A673 (cell line): ENCODE measurements around the gene OXT. TPM values are rescaled to one million over a fixed set of nuclear protein-coding genes. Genes with fewer than 3 reads are reported as not detected.

Experiments
- BruUV-seq: library from RNA; stranded (reverse); fragments of 400-500 nt; replicated peaks from 2 replicates; lab custom pipeline; 2021; lab: Mats Ljungman, UMichigan
- CTCF ChIA-PET: fragments of 300-600 bp; sonication (Branson Sonifier 250); formaldehyde crosslinking; loops from one replicate; lab custom pipeline; 2022; ENCODE audit warnings: antibody characterized with exemption; lab: Charles Lee
- POLR2A ChIA-PET: fragments of 300-600 bp; sonication (Branson Sonifier 250); formaldehyde crosslinking; loops from one replicate; lab custom pipeline; 2022; ENCODE audit warnings: antibody characterized with exemption; ENCODE audit not compliant: low non-redundant PET; lab: Charles Lee
- DNase-seq: peaks from one replicate; pipeline ENCODE4 v3.0.0-alpha.2; 2015; ENCODE audit warnings: low spot score
- H3K27ac ChIP-seq: fragments of 200-600 bp; sonication (generic); 2 replicates; pipeline ENCODE4 v1.5.1; 2016; ENCODE audit warnings: mixed run types, low read depth, mild to moderate bottlenecking, mixed read lengths, antibody characterized with exemption, low read length; ENCODE audit not compliant: poor library complexity, severe bottlenecking
- H3K27me3 ChIP-seq: fragments of 200-600 bp; sonication (generic); replicated peaks from 2 replicates; pipeline ENCODE4 v1.6.1; 2017; ENCODE audit warnings: mixed run types, low read depth, mild to moderate bottlenecking, mixed read lengths, antibody characterized with exemption, low read length; ENCODE audit not compliant: insufficient read depth, poor library complexity
- H3K36me3 ChIP-seq: fragments of 200-600 bp; sonication (generic); 2 replicates; pipeline ENCODE4 v1.6.1; 2016; ENCODE audit warnings: mixed run types, mild to moderate bottlenecking, mixed read lengths, antibody characterized with exemption, low read length; ENCODE audit not compliant: insufficient read depth, poor library complexity, severe bottlenecking
- H3K4me1 ChIP-seq: fragments of 200-600 bp; sonication (generic); 2 replicates; pipeline ENCODE4 v1.6.1; 2017; ENCODE audit warnings: mixed run types, mild to moderate bottlenecking, mixed read lengths, antibody characterized with exemption, low read length; ENCODE audit not compliant: insufficient read depth, poor library complexity, severe bottlenecking
- H3K4me3 ChIP-seq: fragments of 200-600 bp; sonication (generic); 2 replicates; pipeline ENCODE4 v1.5.1; 2016; ENCODE audit warnings: low read depth, mixed run types, mild to moderate bottlenecking, mixed read lengths, low read length; ENCODE audit not compliant: poor library complexity, severe bottlenecking
- H3K9me3 ChIP-seq: fragments of 200-600 bp; sonication (generic); 2 replicates; pipeline ENCODE4 v1.6.1; 2016; ENCODE audit warnings: mixed run types, low read depth, mild to moderate bottlenecking, mixed read lengths, antibody characterized with exemption, low read length; ENCODE audit not compliant: poor library complexity, severe bottlenecking
- CTCF ChIP-seq: fragments of 300-800, 200-600 bp; sonication (generic); conservative IDR thresholded peaks from 2 replicates; pipeline ENCODE4 v1.5.1; 2017; ENCODE audit warnings: low read depth, mild to moderate bottlenecking, antibody characterized with exemption, low read length, moderate library complexity, mixed read lengths
- EZH2 ChIP-seq: fragments of 200-600 bp; sonication (generic); IDR thresholded peaks from 2 replicates; pipeline ENCODE4 v1.6.1; 2017; ENCODE audit warnings: borderline replicate concordance, low read depth, mild to moderate bottlenecking, mixed read lengths, antibody characterized with exemption, low read length; ENCODE audit not compliant: poor library complexity, severe bottlenecking
- intact Hi-C: fragments of 100-400 bp; cut with micrococcal nuclease; formaldehyde crosslinking; loops from one replicate; pipeline ENCODE4 v1.10.0; 2022; ENCODE audit not compliant: unreplicated experiment
- total RNA-seq: library from RNA; stranded (reverse); gene quantifications from 2 replicates; pipeline ENCODE4 v1.2.3, GENCODE V29; 2021

The OXT gene
- total RNA-seq, 1 experiment from 2014 or later, result not detected

- intact Hi-C loops, result no loop called here
- peaks cover 45% of the 10 kb centered on the region for H3K27me3 ChIP-seq
Measured at GRCh38 chr20:3081641-3082040, 10.2 kb downstream of the OXT start.

DNA sequence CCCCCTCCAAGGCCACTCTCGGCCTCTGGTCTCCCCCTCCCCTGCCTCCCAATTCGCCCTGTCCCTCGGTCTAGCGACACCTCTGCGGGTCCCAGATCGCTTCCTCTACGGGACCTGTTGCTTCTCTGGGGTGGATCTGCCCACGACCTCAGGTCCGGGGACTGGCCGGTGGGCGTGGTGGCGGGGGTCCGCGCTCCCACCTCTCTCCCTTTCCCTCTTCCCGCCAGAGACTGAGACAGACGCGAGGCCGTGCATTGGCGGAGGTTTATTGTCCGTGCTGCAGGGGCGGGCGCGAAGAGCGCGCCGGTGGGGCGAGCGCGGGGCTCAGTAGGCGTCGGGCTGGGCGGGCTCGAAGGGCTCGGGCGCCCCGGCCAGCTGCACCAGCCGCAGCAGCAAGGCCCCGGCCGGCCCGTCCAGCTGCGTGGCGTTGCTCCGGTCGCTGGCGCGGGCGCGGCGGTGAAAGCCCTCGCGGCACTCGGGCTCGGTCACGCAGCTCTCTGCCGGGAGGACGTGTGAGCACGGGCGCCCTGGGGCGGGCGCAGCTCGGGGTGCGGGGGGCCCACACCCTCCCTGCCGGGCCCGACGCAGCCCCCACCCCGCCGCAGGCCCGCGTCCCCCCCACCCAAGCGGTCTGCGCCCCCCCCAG lies 11.0 kb downstream of the OXT start:
- Histone ChIP-seq H3K36me3 (no peaks in the 10 kb centered on the region), H3K4me3 (peak overlapping the region; percentile 25), H3K4me1 (no peaks in the 10 kb centered on the region), H3K27ac (no peak overlapping the region), H3K27me3 (peaks cover 45% of the 10 kb centered on the region), H3K9me3 (no peaks in the 10 kb centered on the region)
- TF ChIP-seq EZH2 (peak; percentile 92), CTCF (no peak)
- POLR2A ChIA-PET, result no interaction called here
- CTCF ChIA-PET, result interaction anchor here (0.6 kb wide), 1 partner anchor 734 kb away, joined by 3 read pairs; no protein-coding TSS in a partner anchor
- intact Hi-C loops, result no loop called here
- BruUV-seq, result no TSS peak
- DNase-seq, result no peak

More at GRCh38 chr20:3081641-3082040, 10.2 kb downstream of the OXT start:
- Histone ChIP-seq H3K4me3 (no peak overlapping the region), H3K27ac (no peak overlapping the region), H3K9me3 (no peaks in the 10 kb centered on the region), H3K4me1 (no peaks in the 10 kb centered on the region), H3K36me3 (no peaks in the 10 kb centered on the region)
- BruUV-seq, result no TSS peak
- TF ChIP-seq CTCF, result no peak
- TF ChIP-seq EZH2, result no peak
- ChIA-PET POLR2A (no interaction called here), CTCF (no interaction called here)
- DNase-seq, result no peak

GRCh38 chr20:3082955-3083952 lies 11.8 kb downstream of the OXT start:
- ChIA-PET CTCF (no interaction called here), POLR2A (no interaction called here)
- no TSS peak for BruUV-seq
- no peaks in the 10 kb centered on the region for H3K4me1 ChIP-seq
- TF ChIP-seq CTCF, result no peak
- intact Hi-C loops, result no loop called here
- DNase-seq, result no peak
- H3K27me3 ChIP-seq, result peaks cover 45% of the 10 kb centered on the region
- no peak overlapping the region for H3K4me3 ChIP-seq
- H3K36me3 ChIP-seq, result no peaks in the 10 kb centered on the region
- H3K27ac ChIP-seq, result no peak overlapping the region
- no peaks in the 10 kb centered on the region for H3K9me3 ChIP-seq
